ENCODE results near the gene CACHD1. TPM values are rescaled to one million over a fixed set of nuclear protein-coding genes. Genes with fewer than 3 reads are reported as not detected.

The CACHD1 gene
- total and polyA plus RNA-seq, 8 donors = 1.4 to 22.8 (median 4.8) TPM

DNA sequence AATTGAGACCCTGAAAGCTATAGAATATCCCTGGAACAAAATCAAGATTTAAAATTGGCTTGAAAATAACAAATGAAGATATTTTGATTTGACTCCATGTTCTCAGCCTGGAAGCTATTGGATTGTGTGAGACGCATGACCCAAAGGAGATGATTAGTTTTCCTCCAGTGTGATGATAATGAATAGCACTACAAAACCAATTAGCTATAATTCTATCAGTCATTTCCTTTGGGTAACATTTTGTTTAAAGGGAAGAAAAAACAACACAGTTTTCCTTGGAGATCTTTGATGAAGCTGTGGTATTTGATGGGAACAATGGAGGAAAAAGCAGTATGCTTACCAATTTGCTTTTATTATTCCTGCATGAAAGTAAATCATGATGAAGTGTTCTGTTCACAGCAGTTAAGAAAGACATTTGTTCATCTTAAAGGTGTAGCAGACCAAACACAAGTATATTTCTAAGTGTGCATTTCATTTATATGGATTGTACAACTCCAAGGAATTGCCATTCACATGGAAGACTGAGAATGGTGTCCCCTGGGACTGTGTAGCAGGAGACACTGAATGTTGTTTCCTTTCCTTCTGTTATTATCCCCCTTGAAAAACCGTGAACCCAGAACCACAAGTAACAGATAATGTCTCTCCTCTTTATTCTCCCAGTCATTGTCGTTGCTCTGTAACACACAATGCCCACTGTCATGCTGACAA is 111.4 kb downstream of the CACHD1 start:
- WGBS, 5 donors = 57 to 77% (median 71%) methylated on average over 3 of the region's 3 CpGs
- Histone ChIP-seq H3K36me3 (no peaks in the 10 kb centered on the region), H3K4me1 (peaks cover 0 to 10% (median 4%) of the 10 kb centered on the region in 4 donors), H3K9me3 (no peaks in the 10 kb centered on the region), H3K4me3 (no peak overlapping the region), H3K27ac (no peak overlapping the region), H3K27me3 (no peaks in the 10 kb centered on the region)
- DNase-seq = no peak
- intact Hi-C loops (cut with DNase I; ENCODE audit: low total_unique reads) = no loop called here
- TF ChIP-seq, protein P1, sequence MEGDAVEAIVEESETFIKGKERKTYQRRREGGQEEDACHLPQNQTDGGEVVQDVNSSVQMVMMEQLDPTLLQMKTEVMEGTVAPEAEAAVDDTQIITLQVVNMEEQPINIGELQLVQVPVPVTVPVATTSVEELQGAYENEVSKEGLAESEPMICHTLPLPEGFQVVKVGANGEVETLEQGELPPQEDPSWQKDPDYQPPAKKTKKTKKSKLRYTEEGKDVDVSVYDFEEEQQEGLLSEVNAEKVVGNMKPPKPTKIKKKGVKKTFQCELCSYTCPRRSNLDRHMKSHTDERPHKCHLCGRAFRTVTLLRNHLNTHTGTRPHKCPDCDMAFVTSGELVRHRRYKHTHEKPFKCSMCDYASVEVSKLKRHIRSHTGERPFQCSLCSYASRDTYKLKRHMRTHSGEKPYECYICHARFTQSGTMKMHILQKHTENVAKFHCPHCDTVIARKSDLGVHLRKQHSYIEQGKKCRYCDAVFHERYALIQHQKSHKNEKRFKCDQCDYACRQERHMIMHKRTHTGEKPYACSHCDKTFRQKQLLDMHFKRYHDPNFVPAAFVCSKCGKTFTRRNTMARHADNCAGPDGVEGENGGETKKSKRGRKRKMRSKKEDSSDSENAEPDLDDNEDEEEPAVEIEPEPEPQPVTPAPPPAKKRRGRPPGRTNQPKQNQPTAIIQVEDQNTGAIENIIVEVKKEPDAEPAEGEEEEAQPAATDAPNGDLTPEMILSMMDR (IDR thresholded peaks at IDR 0.05) = no peak
- TF ChIP-seq POLR2A (IDR thresholded peaks at IDR 0.05) (no peak), POLR2AphosphoS5 (IDR thresholded peaks at IDR 0.05) (no peak)

DNA sequence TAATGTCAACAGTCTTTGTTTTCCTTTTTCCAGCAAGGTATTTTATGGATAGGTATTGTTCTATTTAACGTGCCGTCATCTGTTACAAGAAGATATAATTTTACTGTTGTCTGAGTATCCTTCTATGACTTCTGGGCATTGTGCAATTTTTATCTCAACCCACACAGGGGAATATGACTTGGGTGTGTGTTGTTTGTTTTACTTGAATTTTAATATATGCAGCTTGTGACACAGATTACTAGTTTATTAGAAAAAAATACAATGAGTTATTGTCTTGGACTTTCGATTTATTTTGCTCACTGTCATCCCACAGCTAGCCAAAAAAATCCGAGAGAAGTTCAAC is 111.9 kb downstream of the CACHD1 start:
- TF ChIP-seq POLR2AphosphoS5 (IDR thresholded peaks at IDR 0.05) = no peak
- TF ChIP-seq POLR2A (IDR thresholded peaks at IDR 0.05) = no peak
- no peak for TF ChIP-seq EP300 (IDR thresholded peaks at IDR 0.05)
- TF ChIP-seq, protein P1 (IDR thresholded peaks at IDR 0.05) = no peak
- H3K27ac ChIP-seq = no peak overlapping the region
- intact Hi-C loops (cut with DNase I; ENCODE audit: low total_unique reads) = no loop called here
- no peak for DNase-seq
- H3K4me3 ChIP-seq = no peak overlapping the region
- WGBS, 5 donors = 69 to 75% (median 71%) methylated on average over 4 of the region's 4 CpGs
- H3K27me3 ChIP-seq = no peaks in the 10 kb centered on the region
- peaks cover 0 to 10% (median 4%) of the 10 kb centered on the region in 4 donors for H3K4me1 ChIP-seq
- no peaks in the 10 kb centered on the region for H3K9me3 ChIP-seq
- H3K36me3 ChIP-seq = no peaks in the 10 kb centered on the region

DNA sequence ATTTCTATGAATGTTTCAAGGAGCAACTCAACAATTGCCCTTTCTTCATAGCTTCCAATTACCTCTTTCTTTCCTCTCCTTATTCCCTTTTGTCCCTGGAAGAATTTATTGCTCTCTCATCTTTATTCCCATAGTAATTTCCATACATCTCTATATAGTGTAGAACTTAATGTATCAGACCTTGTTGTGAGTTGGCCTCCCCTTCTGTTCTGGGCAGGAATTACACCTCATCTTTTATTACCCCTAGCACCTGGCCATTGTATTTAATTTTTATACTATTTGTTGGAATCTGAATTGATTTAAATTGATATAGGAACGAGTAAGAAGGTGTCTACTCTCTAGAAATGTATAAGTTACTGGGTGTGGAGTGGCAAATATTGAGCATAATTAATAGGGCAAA is 114.5 kb downstream of the CACHD1 start:
- Histone ChIP-seq H3K9me3 (no peaks in the 10 kb centered on the region), H3K27me3 (no peaks in the 10 kb centered on the region), H3K4me1 (peaks cover 0 to 7% (median 3%) of the 10 kb centered on the region in 4 donors), H3K27ac (no peak overlapping the region), H3K36me3 (no peaks in the 10 kb centered on the region), H3K4me3 (no peak overlapping the region)
- TF ChIP-seq POLR2A (IDR thresholded peaks at IDR 0.05) (no peak), EP300 (IDR thresholded peaks at IDR 0.05) (no peak)
- TF ChIP-seq, protein P1 (IDR thresholded peaks at IDR 0.05) = peak in 1 of 7 experiments; percentile 29
- 61 to 88% (median 72%) methylated on average over 1 of the region's 1 CpG for WGBS, 5 donors
- no peak for DNase-seq
- intact Hi-C loops (cut with DNase I; ENCODE audit: low total_unique reads) = no loop called here

DNA sequence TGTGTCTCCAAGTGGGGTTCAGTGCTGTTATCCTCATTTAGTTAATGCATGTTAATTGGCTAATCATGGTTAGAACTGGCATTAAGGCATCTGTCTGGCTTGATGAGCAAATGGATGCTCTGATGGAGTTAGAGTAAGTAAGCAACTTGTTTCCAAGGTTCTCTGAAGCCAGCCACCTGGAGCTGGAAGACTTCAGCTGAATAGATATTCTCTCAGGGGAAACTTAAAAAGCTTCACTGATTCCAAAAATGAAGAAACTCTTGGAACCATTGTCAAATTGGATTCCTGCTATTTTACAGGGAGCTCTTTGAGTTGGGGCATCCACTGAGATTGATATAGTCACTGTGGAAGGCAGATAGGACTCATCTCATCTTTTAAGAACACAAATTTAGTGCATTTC is 118.9 kb downstream of the CACHD1 start:
- no peak overlapping the region for H3K4me3 ChIP-seq

More for the DNA sequence above, 118.9 kb downstream of the CACHD1 start:
- H3K27me3 ChIP-seq = no peaks in the 10 kb centered on the region
- no peak overlapping the region for H3K27ac ChIP-seq
- TF ChIP-seq POLR2A (IDR thresholded peaks at IDR 0.05) (no peak), POLR2AphosphoS5 (IDR thresholded peaks at IDR 0.05) (no peak), EP300 (IDR thresholded peaks at IDR 0.05) (no peak)
- TF ChIP-seq, protein P1 (IDR thresholded peaks at IDR 0.05) = no peak
- no peaks in the 10 kb centered on the region for H3K4me1 ChIP-seq
- H3K36me3 ChIP-seq = no peaks in the 10 kb centered on the region
- intact Hi-C loops (cut with DNase I; ENCODE audit: low total_unique reads) = no loop called here
- no peaks in the 10 kb centered on the region for H3K9me3 ChIP-seq
- no peak for DNase-seq
